Activated naive CD4-positive, alpha-beta T cell treated with anti-CD3 and anti-CD28 coated beads, Interleukin-2, amount 50 U/mL, for 72 hours (primary cell): Measurements from ENCODE around the gene SMCHD1. TPM values are rescaled to one million over a fixed set of nuclear protein-coding genes. Genes with fewer than 3 reads are reported as not detected.
A peak's percentile ranks its signal among the peaks of the same experiment; 100 is the strongest.
"Not testable (repeated sequence)": the region's sequence is repeated elsewhere in the genome, so short reads cannot be mapped to it uniquely, and the experiment has no call there.

Experiments used
- ATAC-seq, 2 donors: fragments of 150-1000 bp; cut with Tn5 transposase; 2 replicates each; pipeline ENCODE4 v1.10.0; 2021; ENCODE audit warnings: mild to moderate bottlenecking in 2 of 2, moderate library complexity in 2 of 2
- DNase-seq, 2 donors: peaks; one replicate each; pipeline ENCODE4 v3.0.0; 2021 to 2022; ENCODE audit warnings: low spot score in 2 of 2
- H3K27ac Mint-ChIP-seq, 2 donors: one replicate each; pipeline ENCODE4 v1.8.0; 2022; ENCODE audit warnings: mild to moderate bottlenecking in 2 of 2, mixed read lengths in 2 of 2
- H3K36me3 Mint-ChIP-seq, 2 donors: one replicate each; pipeline ENCODE4 v1.8.0; 2022; ENCODE audit warnings: mixed read lengths in 2 of 2
- H3K9me3 Mint-ChIP-seq, 2 donors: one replicate each; pipeline ENCODE4 v1.8.0; 2022; ENCODE audit warnings: mixed read lengths in 2 of 2
- total RNA-seq, 2 donors: library from RNA; stranded (reverse); gene quantifications; one replicate each; pipeline ENCODE4 v1.2.3, GENCODE V29; 2022

SMCHD1 gene
- total RNA-seq, 2 donors from 2014 or later: 112 to 136 TPM

GRCh38 chr18:2687390-2688001 lies 32.0 kb downstream of the SMCHD1 start:
- Mint-ChIP-seq H3K9me3 (peaks cover 0 to 23% of the 10 kb centered on the region in 2 donors), H3K36me3 (peaks cover 42 to 67% of the 10 kb centered on the region in 2 donors), H3K27ac (peak overlapping the region; percentile 34 to 77)
- DNase-seq: no peak
- no peak for ATAC-seq

DNA sequence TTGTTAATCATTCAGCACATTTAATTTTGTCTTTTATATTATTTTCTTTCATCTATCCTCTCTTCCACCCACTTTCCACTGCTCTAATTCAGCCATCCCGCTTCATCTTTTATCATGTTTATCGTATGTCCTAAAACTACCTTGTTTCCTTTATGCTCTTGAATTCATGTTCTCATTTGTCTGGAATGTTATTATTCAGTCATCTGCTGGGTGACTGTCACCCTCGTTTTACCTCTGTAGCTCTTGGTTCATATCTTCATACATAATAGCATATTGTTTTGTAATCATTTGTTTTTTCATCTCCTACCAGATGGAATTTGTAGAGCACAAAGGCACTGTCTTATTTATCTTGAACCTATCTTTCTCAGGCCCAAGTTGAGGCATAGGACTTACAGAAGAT lies 37.0 kb downstream of the SMCHD1 start:
- Mint-ChIP-seq H3K27ac (peak overlapping the region in 1 of 2 donors; percentile 12), H3K9me3 (peaks cover 0 to 3% of the 10 kb centered on the region in 2 donors), H3K36me3 (peaks cover 24 to 63% of the 10 kb centered on the region in 2 donors)
- ATAC-seq (no peak), DNase-seq (no peak)

GRCh38 chr18:2697184-2697583 lies 41.7 kb downstream of the SMCHD1 start:
- H3K36me3 Mint-ChIP-seq: peaks cover 13 to 53% of the 10 kb centered on the region in 2 donors
- H3K9me3 Mint-ChIP-seq: no peaks in the 10 kb centered on the region
- no peak for DNase-seq
- no peak for ATAC-seq
- H3K27ac Mint-ChIP-seq: peak overlapping the region in 1 of 2 donors; percentile 44

DNA sequence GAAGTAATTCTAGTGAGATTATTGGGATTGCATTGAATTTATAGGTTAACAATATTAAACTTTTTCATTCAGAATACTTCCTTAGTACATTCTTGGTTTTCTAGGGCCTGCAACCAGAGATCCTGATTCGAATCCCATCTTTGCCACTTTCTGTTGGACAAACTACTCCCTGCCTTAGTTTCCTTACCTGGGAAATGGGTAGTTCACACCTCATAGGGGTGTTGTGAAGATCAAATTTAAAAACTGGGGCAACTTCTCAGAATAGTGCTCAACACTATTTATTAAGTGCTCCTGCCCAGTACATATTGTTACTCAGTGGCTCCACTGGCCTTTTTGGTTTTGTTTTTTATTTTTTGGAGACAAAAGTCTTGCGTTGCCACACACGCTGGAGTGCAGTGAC lies 43.5 kb downstream of the SMCHD1 start:
- no peaks in the 10 kb centered on the region for H3K9me3 Mint-ChIP-seq
- DNase-seq (no peak), ATAC-seq (no peak)
- H3K36me3 Mint-ChIP-seq: peaks cover 13 to 50% of the 10 kb centered on the region in 2 donors
- H3K27ac Mint-ChIP-seq: no peak overlapping the region

DNA sequence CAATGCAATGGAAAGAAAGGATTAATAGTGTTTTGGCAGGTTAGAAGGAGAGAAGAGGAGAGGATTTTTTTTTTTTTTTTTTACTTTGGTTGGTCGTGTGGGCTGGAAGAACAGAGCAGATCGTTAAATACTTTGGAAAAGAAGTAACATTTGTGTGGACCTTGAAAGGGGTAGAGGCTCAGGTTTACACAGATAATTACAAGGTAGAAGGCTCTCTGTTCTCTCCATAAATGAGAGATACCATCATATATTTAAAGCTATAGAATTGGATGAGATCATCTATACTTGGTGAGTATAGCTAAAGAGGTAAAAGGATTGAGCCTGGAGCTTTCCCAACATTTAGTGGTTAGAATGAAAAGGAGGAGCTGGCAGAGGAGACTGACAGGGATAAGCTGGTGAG lies 49.0 kb downstream of the SMCHD1 start:
- no peak for ATAC-seq

DNA sequence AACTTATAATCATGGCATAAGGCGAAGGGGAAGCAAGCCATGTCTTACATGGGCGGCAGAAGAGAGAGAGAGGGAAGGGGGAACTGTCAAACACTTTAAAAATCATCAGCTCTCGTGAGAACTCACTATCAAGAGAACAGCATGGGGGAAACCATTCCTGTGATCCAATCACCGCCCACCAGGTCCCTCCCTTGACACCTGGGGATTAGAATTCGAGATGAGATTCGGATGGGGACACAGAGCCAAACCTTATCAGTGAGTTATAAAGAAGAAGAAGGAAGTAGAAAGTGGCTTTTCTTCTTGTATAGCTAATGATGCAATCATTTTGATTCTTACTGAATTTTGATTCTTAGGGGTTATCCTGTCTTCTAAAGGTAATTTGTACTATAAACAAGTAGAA lies 51.4 kb downstream of the SMCHD1 start:
- Mint-ChIP-seq H3K36me3 (peaks cover 42 to 43% of the 10 kb centered on the region in 2 donors), H3K27ac (peak overlapping the region; percentile 39 to 92), H3K9me3 (no peaks in the 10 kb centered on the region)
- ATAC-seq (no peak), DNase-seq (no peak)

More for the DNA sequence above, 49.0 kb downstream of the SMCHD1 start:
- H3K9me3 Mint-ChIP-seq: no peaks in the 10 kb centered on the region
- DNase-seq: no peak
- H3K27ac Mint-ChIP-seq: peak overlapping the region; percentile 3 to 32
- peaks cover 34% of the 10 kb centered on the region in 2 donors for H3K36me3 Mint-ChIP-seq

DNA sequence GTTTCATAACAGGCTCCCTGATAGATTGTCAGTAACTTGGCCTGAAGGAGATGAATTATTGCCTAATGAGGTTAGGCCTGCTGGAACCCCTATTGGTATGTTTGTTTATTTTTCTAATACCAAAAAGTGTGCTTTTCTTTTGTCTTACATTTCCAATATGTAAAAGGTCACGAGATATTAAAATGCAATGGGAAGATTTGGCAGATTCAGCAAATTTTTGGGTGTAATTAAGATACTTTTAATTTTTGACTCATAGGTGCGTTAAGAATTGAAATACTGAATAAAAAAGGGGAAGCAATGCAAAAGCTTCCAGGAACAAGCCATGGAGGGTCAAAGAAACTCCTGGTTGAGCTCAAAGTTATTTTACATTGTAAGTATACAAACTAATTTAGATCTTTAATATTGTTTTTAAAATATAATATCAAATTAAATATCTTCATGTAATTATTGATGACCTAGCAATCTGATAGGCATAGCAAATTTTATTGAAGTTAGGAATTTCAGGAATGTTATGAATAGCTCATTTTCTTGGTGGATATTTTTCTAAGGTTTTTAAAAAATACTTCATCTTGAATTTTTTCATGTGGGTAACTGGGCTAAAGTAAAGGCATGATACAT lies 52.1 kb downstream of the SMCHD1 start:
- peaks cover 50 to 51% of the 10 kb centered on the region in 2 donors for H3K36me3 Mint-ChIP-seq
- no peak overlapping the region for H3K27ac Mint-ChIP-seq
- no peak for DNase-seq
- no peak for ATAC-seq
- no peaks in the 10 kb centered on the region for H3K9me3 Mint-ChIP-seq

DNA sequence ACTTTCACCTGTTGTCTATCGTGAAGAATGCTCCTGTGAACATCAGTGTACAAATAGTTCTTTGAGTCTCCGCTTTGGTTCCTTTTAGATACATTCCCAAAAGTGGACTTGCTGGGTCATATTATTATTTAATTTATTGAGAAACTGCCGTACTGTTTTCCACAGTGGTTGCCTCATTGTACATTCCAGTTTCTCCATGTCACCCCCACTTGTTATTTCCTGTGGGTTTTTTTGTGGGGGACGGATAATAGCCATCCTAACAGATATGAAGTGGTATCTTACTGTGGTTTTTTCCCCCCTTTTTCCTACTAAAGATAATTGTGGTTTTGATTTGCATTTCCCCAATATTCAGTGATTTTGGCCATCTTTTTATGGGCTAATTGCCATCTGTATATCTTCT lies 53.8 kb downstream of the SMCHD1 start:
- no peak for DNase-seq
- Mint-ChIP-seq H3K9me3 (no peaks in the 10 kb centered on the region), H3K36me3 (peaks cover 46 to 47% of the 10 kb centered on the region in 2 donors), H3K27ac (no peak overlapping the region)
- no peak for ATAC-seq

DNA sequence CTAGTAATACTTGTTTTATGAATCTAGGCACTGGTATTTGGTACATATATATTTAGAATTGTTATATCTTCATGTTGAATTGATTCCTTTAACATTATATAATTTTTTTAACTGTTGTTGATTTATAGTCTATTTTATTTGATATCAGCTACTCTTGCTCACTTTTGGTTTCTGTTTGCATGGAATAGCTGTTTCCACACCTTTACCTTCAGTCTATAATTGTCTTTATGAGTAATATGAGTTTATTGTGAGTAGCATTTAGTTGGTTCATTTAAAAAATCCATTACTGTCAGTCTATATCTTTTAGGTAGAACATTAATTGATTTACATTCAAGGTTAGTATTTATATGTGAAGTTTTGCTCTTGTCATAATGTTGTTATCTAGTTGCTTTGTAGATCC lies 58.6 kb downstream of the SMCHD1 start:
- ATAC-seq (peak in 1 of 2 donors; percentile 55), DNase-seq (no peak)
- Mint-ChIP-seq H3K9me3 (no peaks in the 10 kb centered on the region), H3K27ac (no peak overlapping the region), H3K36me3 (peaks cover 43 to 70% of the 10 kb centered on the region in 2 donors)

- H3K9me3 Mint-ChIP-seq: no peaks in the 10 kb centered on the region
Observed at GRCh38 chr18:2715990-2716389, 60.5 kb downstream of the SMCHD1 start.

DNA sequence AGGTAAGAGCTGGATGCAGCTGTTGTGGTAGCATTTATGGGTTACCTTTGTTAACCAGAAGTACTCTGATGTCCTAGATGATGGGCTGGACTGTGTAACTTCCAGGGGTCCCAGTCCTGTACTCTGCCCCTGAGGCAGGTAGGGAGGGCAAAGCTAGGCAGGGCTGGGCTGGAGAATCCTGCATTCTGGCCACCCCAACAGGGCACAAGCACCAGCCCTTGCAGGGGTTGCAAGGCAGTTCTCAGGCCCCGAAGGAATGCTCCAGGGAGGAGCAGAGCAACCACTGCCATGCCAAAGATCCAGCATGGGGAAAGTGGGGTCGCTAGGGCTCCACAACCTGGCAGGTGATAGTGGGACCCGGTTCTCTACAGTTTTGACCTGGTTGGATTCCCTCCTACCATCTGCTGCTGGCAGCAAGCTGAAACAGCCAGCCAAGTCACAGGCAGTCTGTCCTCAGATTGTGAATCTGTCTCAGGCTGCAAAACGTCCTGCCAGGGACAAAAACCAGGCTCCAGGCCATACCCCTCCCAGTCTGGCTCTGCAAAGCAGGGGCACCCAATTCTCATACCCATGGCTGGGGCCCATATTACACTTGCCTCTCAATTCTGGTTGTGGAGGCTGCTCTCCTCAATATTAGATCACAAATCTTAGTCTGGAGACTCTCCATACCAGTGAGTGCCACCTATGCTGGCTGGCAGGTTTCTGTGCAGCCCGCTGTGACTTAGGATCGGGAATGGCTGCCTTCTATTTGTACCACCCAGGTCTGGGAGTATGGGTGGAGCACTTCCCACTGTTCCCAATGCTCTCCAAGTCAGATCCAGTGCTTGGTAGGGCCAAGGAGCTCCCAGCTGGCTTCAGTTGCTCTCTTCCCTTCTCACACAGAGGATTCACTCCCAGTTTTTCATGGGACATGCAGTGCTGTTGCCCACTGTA lies 61.1 kb downstream of the SMCHD1 start:
- DNase-seq: no peak
- no peaks in the 10 kb centered on the region for H3K9me3 Mint-ChIP-seq
- peak overlapping the region; percentile 22 to 83 for H3K27ac Mint-ChIP-seq
- peaks cover 32 to 70% of the 10 kb centered on the region in 2 donors for H3K36me3 Mint-ChIP-seq
- peak in 1 of 2 donors; percentile 33 for ATAC-seq

More at GRCh38 chr18:2715990-2716389, 60.5 kb downstream of the SMCHD1 start:
- no peak for ATAC-seq
- peak overlapping the region; percentile 6 to 83 for H3K27ac Mint-ChIP-seq
- peaks cover 31 to 72% of the 10 kb centered on the region in 2 donors for H3K36me3 Mint-ChIP-seq
- DNase-seq: no peak

DNA sequence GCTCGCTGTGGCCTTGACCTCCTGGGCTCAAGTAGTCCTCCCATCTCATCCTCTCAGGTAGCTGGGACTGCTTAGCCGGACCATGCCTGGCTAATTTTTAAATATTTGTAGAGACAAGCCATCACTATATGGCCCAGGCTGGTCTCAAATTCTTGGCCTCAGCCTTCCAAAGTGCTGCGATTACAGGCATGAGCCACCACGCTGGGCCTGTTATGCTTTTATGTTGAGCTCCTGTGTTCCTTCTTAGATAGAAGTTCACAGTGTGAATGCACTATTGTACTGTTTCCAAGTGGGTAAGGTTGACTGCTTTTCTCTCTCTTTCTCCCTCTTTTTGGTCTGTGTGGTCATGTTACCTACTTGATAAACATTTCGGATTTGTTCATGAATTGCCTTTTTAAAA lies 61.9 kb downstream of the SMCHD1 start:
- DNase-seq (no peak), ATAC-seq (no peak)
- Mint-ChIP-seq H3K9me3 (no peaks in the 10 kb centered on the region), H3K27ac (peak overlapping the region in 1 of 2 donors; percentile 22), H3K36me3 (peaks cover 25 to 62% of the 10 kb centered on the region in 2 donors)

DNA sequence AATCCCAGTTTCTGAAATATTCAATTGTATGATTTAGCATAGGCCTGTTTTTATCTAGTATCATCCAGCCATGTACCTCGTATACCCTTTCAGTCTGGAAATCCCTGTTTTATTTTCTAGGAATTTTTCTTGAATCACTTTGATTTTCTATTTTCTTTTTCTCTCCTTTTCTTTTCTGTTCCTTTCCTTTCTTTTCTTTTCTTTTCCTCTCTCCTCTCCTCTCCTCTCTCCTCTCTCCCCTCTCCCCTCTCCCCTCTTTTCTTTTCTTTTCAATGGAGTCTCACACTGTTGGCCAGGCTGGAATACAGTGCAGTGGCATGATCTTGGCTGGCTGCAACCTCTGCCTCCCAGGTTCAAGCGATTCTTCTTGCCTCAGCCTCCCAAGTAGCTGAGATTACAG lies 63.5 kb downstream of the SMCHD1 start:
- no peak for DNase-seq
- H3K36me3 Mint-ChIP-seq: peaks cover 26 to 64% of the 10 kb centered on the region in 2 donors
- ATAC-seq: no peak
- no peak overlapping the region for H3K27ac Mint-ChIP-seq
- H3K9me3 Mint-ChIP-seq: no peaks in the 10 kb centered on the region

DNA sequence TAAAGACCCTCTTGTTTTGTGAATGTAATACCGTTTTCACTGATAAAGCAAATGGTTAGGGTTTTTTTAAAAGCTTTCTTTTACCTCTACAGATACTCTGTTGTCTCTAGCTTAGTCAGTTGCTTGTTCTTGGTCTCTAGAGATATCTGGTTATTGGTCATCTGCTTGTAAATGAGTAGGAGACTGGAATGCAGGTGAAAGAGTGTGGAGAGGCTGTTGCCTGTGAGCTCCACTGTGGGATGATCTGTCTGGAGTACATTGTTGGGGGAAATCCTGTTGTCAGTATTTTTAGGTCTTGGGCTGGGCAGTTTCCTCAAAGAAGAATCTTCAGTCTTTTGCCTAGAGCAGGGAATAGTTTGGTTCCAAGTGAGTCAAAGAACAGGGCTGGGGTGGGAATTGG lies 67.7 kb downstream of the SMCHD1 start:
- Mint-ChIP-seq H3K36me3 (peaks cover 13 to 48% of the 10 kb centered on the region in 2 donors), H3K9me3 (no peaks in the 10 kb centered on the region), H3K27ac (peak overlapping the region; percentile 42 to 66)
- peak in 1 of 2 donors; percentile 58 for ATAC-seq
- DNase-seq: no peak

DNA sequence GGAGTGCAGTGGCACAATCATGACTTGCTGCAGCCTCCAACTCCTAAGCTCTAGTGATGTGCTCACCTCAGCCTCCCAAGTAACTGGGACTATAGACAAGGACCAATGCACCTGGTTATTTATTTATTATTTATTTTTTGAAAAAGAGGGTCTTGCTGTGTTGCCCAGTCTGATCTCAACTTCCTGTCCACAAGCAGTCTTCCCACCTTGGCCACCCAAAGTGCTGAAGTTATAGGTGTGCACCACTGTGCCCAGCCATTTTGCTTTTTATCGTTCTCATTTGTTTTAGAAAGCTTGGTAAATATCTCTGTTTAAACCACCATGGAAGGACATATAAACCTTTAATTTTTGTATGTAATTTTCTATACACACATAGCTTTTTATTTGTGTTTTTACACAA lies 74.2 kb downstream of the SMCHD1 start:
- Mint-ChIP-seq H3K27ac (no peak overlapping the region), H3K36me3 (peaks cover 21 to 65% of the 10 kb centered on the region in 2 donors), H3K9me3 (peaks cover 0 to 3% of the 10 kb centered on the region in 2 donors)
- ATAC-seq: no peak
- DNase-seq: no peak

- no peak for DNase-seq
- peaks cover 49 to 70% of the 10 kb centered on the region in 2 donors for H3K36me3 Mint-ChIP-seq
- ATAC-seq: no peak
- peaks cover 0 to 3% of the 10 kb centered on the region in 2 donors for H3K9me3 Mint-ChIP-seq
- H3K27ac Mint-ChIP-seq: peak overlapping the region in 1 of 2 donors; percentile 18
Observed at GRCh38 chr18:2736823-2737222, 81.3 kb downstream of the SMCHD1 start.

GRCh38 chr18:2740082-2740481 lies 84.6 kb downstream of the SMCHD1 start:
- DNase-seq, ATAC-seq, H3K9me3 Mint-ChIP-seq: not testable (repeated sequence)
- Mint-ChIP-seq H3K36me3 (peaks cover 38 to 42% of the 10 kb centered on the region in 2 donors), H3K27ac (peak overlapping the region in 1 of 2 donors; percentile 17)
